ENCODE results near the gene OR52J3. TPM values are rescaled to one million over a fixed set of nuclear protein-coding genes. Genes with fewer than 3 reads are reported as not detected.

OR52J3 gene
- total RNA-seq, 1 experiment from 2014 or later, result not detected

GRCh38 chr11:5036669-5037068 lies 9.7 kb upstream of the OR52J3 start:
- Mint-ChIP-seq H3K27ac (ENCODE audit: unreplicated experiment) (no peak overlapping the region), H3K4me1 (ENCODE audit: low read depth, unreplicated experiment) (no peaks in the 10 kb centered on the region), H3K4me3 (ENCODE audit: unreplicated experiment) (no peak overlapping the region), H3K36me3 (ENCODE audit: insufficient read depth, unreplicated experiment) (no peaks in the 10 kb centered on the region), H3K27me3 (ENCODE audit: insufficient read depth, unreplicated experiment) (peaks cover 10% of the 10 kb centered on the region), H3K9me3 (ENCODE audit: unreplicated experiment) (no peaks in the 10 kb centered on the region)
- DNase-seq, result no peak
- Histone ChIP-seq H3K27me3 (replicated peaks; ENCODE audit: control insufficient read depth, insufficient read depth, low read length) (no peaks in the 10 kb centered on the region), H3K36me3 (ENCODE audit: control insufficient read depth, insufficient read depth, low read length) (no peaks in the 10 kb centered on the region), H3K4me3 (ENCODE audit: low read depth, low read length) (no peak overlapping the region), H3K9me3 (no peaks in the 10 kb centered on the region), H3K4me1 (no peaks in the 10 kb centered on the region)
- no TSS peak for BruUV-seq (replicated peaks)
- TF ChIP-seq, protein P1, sequence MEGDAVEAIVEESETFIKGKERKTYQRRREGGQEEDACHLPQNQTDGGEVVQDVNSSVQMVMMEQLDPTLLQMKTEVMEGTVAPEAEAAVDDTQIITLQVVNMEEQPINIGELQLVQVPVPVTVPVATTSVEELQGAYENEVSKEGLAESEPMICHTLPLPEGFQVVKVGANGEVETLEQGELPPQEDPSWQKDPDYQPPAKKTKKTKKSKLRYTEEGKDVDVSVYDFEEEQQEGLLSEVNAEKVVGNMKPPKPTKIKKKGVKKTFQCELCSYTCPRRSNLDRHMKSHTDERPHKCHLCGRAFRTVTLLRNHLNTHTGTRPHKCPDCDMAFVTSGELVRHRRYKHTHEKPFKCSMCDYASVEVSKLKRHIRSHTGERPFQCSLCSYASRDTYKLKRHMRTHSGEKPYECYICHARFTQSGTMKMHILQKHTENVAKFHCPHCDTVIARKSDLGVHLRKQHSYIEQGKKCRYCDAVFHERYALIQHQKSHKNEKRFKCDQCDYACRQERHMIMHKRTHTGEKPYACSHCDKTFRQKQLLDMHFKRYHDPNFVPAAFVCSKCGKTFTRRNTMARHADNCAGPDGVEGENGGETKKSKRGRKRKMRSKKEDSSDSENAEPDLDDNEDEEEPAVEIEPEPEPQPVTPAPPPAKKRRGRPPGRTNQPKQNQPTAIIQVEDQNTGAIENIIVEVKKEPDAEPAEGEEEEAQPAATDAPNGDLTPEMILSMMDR (IDR thresholded peaks at IDR 0.05; ENCODE audit: insufficient read depth in 1 of 2, low read depth in 1 of 2, low read length in 1 of 2, severe bottlenecking in 1 of 2, unreplicated experiment in 1 of 2), result no peak
- intact Hi-C loops (cut with micrococcal nuclease; ENCODE audit: unreplicated experiment), result no loop called here
- CTCF ChIA-PET, result no interaction called here
- POLR2A ChIA-PET, result no interaction called here

- CTCF ChIA-PET, result no interaction called here
- H3K9me3 Mint-ChIP-seq (ENCODE audit: unreplicated experiment), result no peaks in the 10 kb centered on the region
- no peak overlapping the region for H3K4me3 Mint-ChIP-seq (ENCODE audit: unreplicated experiment)
- POLR2A ChIA-PET, result no interaction called here
- intact Hi-C loops (cut with micrococcal nuclease; ENCODE audit: unreplicated experiment), result no loop called here
- no peaks in the 10 kb centered on the region for H3K27me3 ChIP-seq (replicated peaks; ENCODE audit: control insufficient read depth, insufficient read depth, low read length)
- no peaks in the 10 kb centered on the region for H3K36me3 ChIP-seq (ENCODE audit: control insufficient read depth, insufficient read depth, low read length)
- BruUV-seq (replicated peaks), result no TSS peak
- TF ChIP-seq, protein P1 (IDR thresholded peaks at IDR 0.05; ENCODE audit: insufficient read depth in 1 of 2, low read depth in 1 of 2, low read length in 1 of 2, severe bottlenecking in 1 of 2, unreplicated experiment in 1 of 2), result no peak
- H3K27ac Mint-ChIP-seq (ENCODE audit: unreplicated experiment), result no peak overlapping the region
- no peaks in the 10 kb centered on the region for H3K4me1 Mint-ChIP-seq (ENCODE audit: low read depth, unreplicated experiment)
- no peak overlapping the region for H3K4me3 ChIP-seq (ENCODE audit: low read depth, low read length)
- no peaks in the 10 kb centered on the region for H3K36me3 Mint-ChIP-seq (ENCODE audit: insufficient read depth, unreplicated experiment)
- H3K9me3 ChIP-seq, result no peaks in the 10 kb centered on the region
- DNase-seq, result no peak
- peaks cover 10% of the 10 kb centered on the region for H3K27me3 Mint-ChIP-seq (ENCODE audit: insufficient read depth, unreplicated experiment)
- no peaks in the 10 kb centered on the region for H3K4me1 ChIP-seq
Observed at GRCh38 chr11:5037926-5038325, 8.4 kb upstream of the OR52J3 start.

DNA sequence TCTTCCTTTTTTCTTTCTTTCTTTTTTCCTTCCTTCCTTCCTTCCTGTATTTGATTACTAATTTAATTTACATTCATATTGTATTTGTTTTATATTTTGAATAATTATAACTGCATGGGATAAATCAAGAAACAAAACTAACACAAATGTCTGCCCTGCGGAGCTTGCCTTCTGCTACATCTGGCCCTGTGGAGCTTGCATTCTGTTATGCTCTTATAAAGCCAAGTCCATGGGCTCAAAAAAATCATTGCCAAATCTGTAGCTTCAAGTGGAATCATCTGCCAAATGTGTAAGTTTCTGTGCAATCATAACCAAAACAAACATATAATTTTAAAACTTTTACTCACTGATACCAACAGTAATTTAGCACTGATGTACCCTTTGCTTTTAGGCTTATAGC lies 8.0 kb upstream of the OR52J3 start:
- BruUV-seq (replicated peaks), result no TSS peak
- POLR2A ChIA-PET, result no interaction called here
- Mint-ChIP-seq H3K27ac (ENCODE audit: unreplicated experiment) (no peak overlapping the region), H3K9me3 (ENCODE audit: unreplicated experiment) (no peaks in the 10 kb centered on the region), H3K36me3 (ENCODE audit: insufficient read depth, unreplicated experiment) (no peaks in the 10 kb centered on the region), H3K4me1 (ENCODE audit: low read depth, unreplicated experiment) (no peaks in the 10 kb centered on the region), H3K27me3 (ENCODE audit: insufficient read depth, unreplicated experiment) (peaks cover 10% of the 10 kb centered on the region), H3K4me3 (ENCODE audit: unreplicated experiment) (no peak overlapping the region)
- no peak overlapping the region for H3K4me3 ChIP-seq (ENCODE audit: low read depth, low read length)
- CTCF ChIA-PET, result no interaction called here
- H3K27me3 ChIP-seq (replicated peaks; ENCODE audit: control insufficient read depth, insufficient read depth, low read length), result no peaks in the 10 kb centered on the region
- no peaks in the 10 kb centered on the region for H3K36me3 ChIP-seq (ENCODE audit: control insufficient read depth, insufficient read depth, low read length)
- no peaks in the 10 kb centered on the region for H3K4me1 ChIP-seq
- TF ChIP-seq, protein P1 (IDR thresholded peaks at IDR 0.05; ENCODE audit: insufficient read depth in 1 of 2, low read depth in 1 of 2, low read length in 1 of 2, severe bottlenecking in 1 of 2, unreplicated experiment in 1 of 2), result no peak
- H3K9me3 ChIP-seq, result no peaks in the 10 kb centered on the region
- DNase-seq, result no peak
- intact Hi-C loops (cut with micrococcal nuclease; ENCODE audit: unreplicated experiment), result no loop called here
